Measurements from ENCODE around the gene TTC39C. TPM values are rescaled to one million over a fixed set of nuclear protein-coding genes. Genes with fewer than 3 reads are reported as not detected.
"Not testable (repeated sequence)": the region's sequence is repeated elsewhere in the genome, so short reads cannot be mapped to it uniquely, and the experiment has no call there.

Gene TTC39C
- total RNA-seq, 2 experiments from 2014 or later: 31.4 to 47.0 TPM

GRCh38 chr18:24142376-24142775 lies 127.8 kb downstream of the TTC39C start:
- Histone ChIP-seq H3K4me3 (ENCODE audit: low read depth, low read length, poor library complexity, severe bottlenecking) (no peak overlapping the region), H3K9me2 (ENCODE audit: insufficient read depth, low read length) (no peaks in the 10 kb centered on the region), H3K4me2 (ENCODE audit: low read length) (no peak overlapping the region), H3K27ac (ENCODE audit: low read depth, low read length, poor library complexity, severe bottlenecking) (no peak overlapping the region), H3K79me2 (ENCODE audit: insufficient read depth, low read depth, low read length) (no peaks in the 10 kb centered on the region), H2AFZ (ENCODE audit: low read length) (no peak overlapping the region), H3K9me3 (ENCODE audit: low read length) (no peaks in the 10 kb centered on the region), H3K4me1 (ENCODE audit: insufficient read depth, low read length, poor library complexity, severe bottlenecking) (peaks cover 4% of the 10 kb centered on the region), H3K36me3 (ENCODE audit: insufficient read depth, low read length) (no peaks in the 10 kb centered on the region), H4K20me1 (ENCODE audit: insufficient read depth, low read length) (no peaks in the 10 kb centered on the region)
- intact Hi-C loops (cut with micrococcal nuclease; ENCODE audit: unreplicated experiment): no loop called here
- ChIA-PET POLR2A (interaction anchor here (0.7 to 1.1 kb wide), 2 partner anchors 10 to 1801 kb away, joined by 3 to 5 read pairs; no protein-coding TSS in a partner anchor), CTCF (ENCODE audit: unreplicated experiment) (no interaction called here)
- BruUV-seq (replicated peaks): no TSS peak
- no peak for TF ChIP-seq EZH2phosphoT487 (IDR thresholded peaks at IDR 0.05; ENCODE audit: borderline replicate concordance, low read depth, low read length)
- TF ChIP-seq CTCF (conservative IDR thresholded peaks at IDR 0.05; ENCODE audit: low read length): no peak
- no peak for DNase-seq (ENCODE audit: low spot score)

- H3K4me2 ChIP-seq (ENCODE audit: low read length); POLR2A ChIA-PET; H2AFZ ChIP-seq (ENCODE audit: low read length); DNase-seq (ENCODE audit: low spot score); H3K36me3 ChIP-seq (ENCODE audit: insufficient read depth, low read length); H3K4me1 ChIP-seq (ENCODE audit: insufficient read depth, low read length, poor library complexity, severe bottlenecking); H3K27ac ChIP-seq (ENCODE audit: low read depth, low read length, poor library complexity, severe bottlenecking); H3K9me2 ChIP-seq (ENCODE audit: insufficient read depth, low read length); BruUV-seq (replicated peaks); H3K4me3 ChIP-seq (ENCODE audit: low read depth, low read length, poor library complexity, severe bottlenecking); CTCF ChIA-PET (ENCODE audit: unreplicated experiment); intact Hi-C loops (cut with micrococcal nuclease; ENCODE audit: unreplicated experiment); H3K9me3 ChIP-seq (ENCODE audit: low read length); H4K20me1 ChIP-seq (ENCODE audit: insufficient read depth, low read length); H3K79me2 ChIP-seq (ENCODE audit: insufficient read depth, low read depth, low read length): not testable (repeated sequence)
These were observed 135.0 kb downstream of the TTC39C start for GRCh38 chr18:24149591-24149990.

GRCh38 chr18:24153397-24153796 lies 138.8 kb downstream of the TTC39C start:
- ChIA-PET CTCF (ENCODE audit: unreplicated experiment) (no interaction called here), POLR2A (no interaction called here)
- Histone ChIP-seq H3K27ac (ENCODE audit: low read depth, low read length, poor library complexity, severe bottlenecking) (no peak overlapping the region), H4K20me1 (ENCODE audit: insufficient read depth, low read length) (no peaks in the 10 kb centered on the region), H2AFZ (ENCODE audit: low read length) (no peak overlapping the region), H3K36me3 (ENCODE audit: insufficient read depth, low read length) (no peaks in the 10 kb centered on the region), H3K4me1 (ENCODE audit: insufficient read depth, low read length, poor library complexity, severe bottlenecking) (no peaks in the 10 kb centered on the region), H3K79me2 (ENCODE audit: insufficient read depth, low read depth, low read length) (no peaks in the 10 kb centered on the region), H3K9me2 (ENCODE audit: insufficient read depth, low read length) (no peaks in the 10 kb centered on the region), H3K4me2 (ENCODE audit: low read length) (no peak overlapping the region), H3K4me3 (ENCODE audit: low read depth, low read length, poor library complexity, severe bottlenecking) (no peak overlapping the region), H3K9me3 (ENCODE audit: low read length) (no peaks in the 10 kb centered on the region)
- no TSS peak for BruUV-seq (replicated peaks)
- intact Hi-C loops (cut with micrococcal nuclease; ENCODE audit: unreplicated experiment): loop anchor here (5.0 kb wide), 1 partner anchor 711 kb away; no protein-coding TSS in a partner anchor
- TF ChIP-seq EZH2phosphoT487 (IDR thresholded peaks at IDR 0.05; ENCODE audit: borderline replicate concordance, low read depth, low read length): no peak
- TF ChIP-seq CTCF (conservative IDR thresholded peaks at IDR 0.05; ENCODE audit: low read length): no peak
- no peak for DNase-seq (ENCODE audit: low spot score)
